ENCODE measurements around the gene DUSP12. TPM values are rescaled to one million over a fixed set of nuclear protein-coding genes. Genes with fewer than 3 reads are reported as not detected.

Gene DUSP12
- total and polyA plus RNA-seq, 9 of the 15 experiments (the other 6 are each of a cell fraction or from before 2014, with no cell fraction given) = 10.4 to 81.4 (median 43.6) TPM

- peak; percentile 83 for TF ChIP-seq ZBTB40 (IDR thresholded peaks at IDR 0.05)
- TF ChIP-seq ZBTB40 (CRISPR knock-in tag; IDR thresholded peaks at IDR 0.05) = no peak
- peak; percentile 46 to 92; a peak in 3 of 4 replicates for TF ChIP-seq HDAC1 (IDR thresholded peaks at IDR 0.05)
- TF ChIP-seq NUFIP1 (IDR thresholded peaks at IDR 0.05; ENCODE audit: partially characterized antibody) = no peak
- TF ChIP-seq SETDB1 (IDR thresholded peaks at IDR 0.05; ENCODE audit: low read length) = no peak
- no peak for TF ChIP-seq PHTF2 (CRISPR knock-in tag; IDR thresholded peaks at IDR 0.05)
- no peak for TF ChIP-seq TGIF2 (CRISPR knock-in tag; IDR thresholded peaks at IDR 0.05)
- TF ChIP-seq ELF1 (tag; IDR thresholded peaks at IDR 0.05) = peak; percentile 82
- no peak for TF ChIP-seq GTF2A2 (tag; IDR thresholded peaks at IDR 0.05)
- TF ChIP-seq TBL1XR1 (IDR thresholded peaks at IDR 0.05; ENCODE audit: low read length in 2 of 2) = peak in 1 of 2 experiments; percentile 62; a peak in 1 of 4 replicates
- TF ChIP-seq ZBTB7A (IDR thresholded peaks at IDR 0.05; ENCODE audit: borderline replicate concordance, control insufficient read depth, low read depth, low read length) = no peak
- no peak for TF ChIP-seq PTBP1 (IDR thresholded peaks at IDR 0.05; ENCODE audit: low read depth, low read length)
- peak; percentile 41; the same call in 1 of the 2 replicates for TF ChIP-seq MAFK (IDR thresholded peaks at IDR 0.05; ENCODE audit: low read length)
- TF ChIP-seq ZMIZ1 (IDR thresholded peaks at IDR 0.05; ENCODE audit: low read depth in 2 of 2, low read length in 2 of 2) = no peak
- TF ChIP-seq CBFA2T3 (IDR thresholded peaks at IDR 0.05) = no peak
These were observed 16.8 kb downstream of the DUSP12 start, which contains the start of gene ATF6 (continued) for GRCh38 chr1:161766102-161766981.
